Esophagus squamous epithelium (tissue), 5 donors: Measurements from ENCODE around the gene TMEM108. TPM values are rescaled to one million over a fixed set of nuclear protein-coding genes. Genes with fewer than 3 reads are reported as not detected.

Source experiments
- DNase-seq: peaks from one replicate; lab custom pipeline; 2025; lab: John Stamatoyannopoulos, UW
- H3K27ac ChIP-seq, 4 donors: fragments of 200-600 bp; sonication (generic); one replicate each; pipeline ENCODE4 v1.5.1; 2016 to 2019; ENCODE audit warnings: mild to moderate bottlenecking in 1 of 4
- H3K27me3 ChIP-seq, 4 donors: fragments of 200-600 bp; sonication (generic); 1 replicate in 3 of 4; 2 replicates in 1 of 4; pipeline versions ENCODE4 v1.5.1 to v1.6.0; 2017 to 2021; ENCODE audit warnings: antibody characterized with exemption in 1 of 4
- H3K36me3 ChIP-seq, 3 donors: fragments of 200-600 bp; sonication (generic); one replicate each; pipeline ENCODE4 v1.5.1; 2016 to 2019
- H3K4me1 ChIP-seq, 3 donors: fragments of 200-600 bp; sonication (generic); one replicate each; pipeline ENCODE4 v1.5.1; 2017 to 2019
- H3K4me3 ChIP-seq, 4 donors: fragments of 200-600 bp; sonication (generic); 1 replicate in 3 of 4; 2 replicates in 1 of 4; pipeline ENCODE4 v1.5.1; 2016 to 2019; ENCODE audit warnings: mild to moderate bottlenecking in 2 of 4, moderate library complexity in 1 of 4
- H3K9me3 ChIP-seq, 3 donors: fragments of 200-600 bp; sonication (generic); one replicate each; pipeline ENCODE4 v1.5.1; 2016 to 2019
- POLR2A ChIP-seq, 4 donors: fragments of 450-650 bp; IDR thresholded peaks; one replicate each; pipeline ENCODE4 v1.6.1; 2017; ENCODE audit warnings: antibody characterized with exemption in 4 of 4, mild to moderate bottlenecking in 4 of 4, moderate library complexity in 3 of 4
- WGBS, 2 donors: methylation state at CpG; one replicate each; pipeline ENCODE4 v1.1.5; 2018; 5-methylcytosine and 5-hydroxymethylcytosine counted together
- intact Hi-C: fragments of 100-400 bp; cut with DNase I; formaldehyde crosslinking; loops from one replicate; pipeline ENCODE4 v1.15.0; 2022
- total RNA-seq, 4 donors: library from RNA; depleted of rRNA; stranded (reverse); fragments of >200 nt; gene quantifications; one replicate each; pipeline ENCODE4 v1.1.0, GENCODE V29; 2016
- TF ChIP-seq, protein P1 (sequence below), 6 experiments: fragments of 450-650 bp in 4 of 6; fragments of 200-600 bp in 2 of 6; sonication (generic) in 2 of 6; IDR thresholded peaks; one replicate each; pipeline ENCODE4 v1.5.1; 2016 to 2019; ENCODE audit warnings: antibody characterized with exemption in 6 of 6, mild to moderate bottlenecking in 4 of 6, moderate library complexity in 4 of 6
- donor health status: DM: yes; HTN: yes; CAD: no.

Gene TMEM108
- total RNA-seq, 4 donors from 2014 or later: 0.12 to 3.4 (median 0.24) TPM

DNA sequence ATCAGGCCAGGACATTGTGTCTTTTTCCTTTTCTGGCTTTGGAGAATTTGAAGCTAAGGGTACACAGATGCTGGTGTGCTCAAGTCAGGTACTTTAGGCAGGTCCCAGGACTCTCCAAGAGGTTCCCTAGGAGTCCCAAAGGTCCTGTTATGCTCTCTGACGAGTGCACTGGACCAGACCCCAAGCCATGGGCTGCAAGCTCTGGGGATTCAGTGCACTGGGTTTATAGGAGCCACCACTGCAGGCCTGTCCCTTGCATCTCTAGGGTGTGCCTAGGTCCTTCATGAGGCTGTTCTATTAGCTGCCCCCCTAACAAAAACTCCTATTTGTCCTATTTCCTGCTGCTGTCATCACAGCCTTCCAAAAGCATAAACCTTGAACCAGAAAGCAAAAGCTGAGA, 329.8 kb downstream of the TMEM108 start:
- whole genome bisulfite sequencing, 2 donors: no CpG with 5 or more reads among the region's 1 CpG
- no peak overlapping the region for H3K27ac ChIP-seq

GRCh38 chr3:133368371-133369067, 330.3 kb downstream of the TMEM108 start:
- WGBS, 2 donors: 47 to 68% methylated on average over 4 of the region's 4 CpGs
- Histone ChIP-seq H3K4me1 (no peaks in the 10 kb centered on the region), H3K4me3 (no peak overlapping the region), H3K9me3 (no peaks in the 10 kb centered on the region), H3K36me3 (no peaks in the 10 kb centered on the region), H3K27me3 (no peaks in the 10 kb centered on the region), H3K27ac (no peak overlapping the region)
- no peak for DNase-seq
- intact Hi-C loops: no loop called here
- no peak for TF ChIP-seq POLR2A (IDR thresholded peaks at IDR 0.05)
- TF ChIP-seq, protein P1, sequence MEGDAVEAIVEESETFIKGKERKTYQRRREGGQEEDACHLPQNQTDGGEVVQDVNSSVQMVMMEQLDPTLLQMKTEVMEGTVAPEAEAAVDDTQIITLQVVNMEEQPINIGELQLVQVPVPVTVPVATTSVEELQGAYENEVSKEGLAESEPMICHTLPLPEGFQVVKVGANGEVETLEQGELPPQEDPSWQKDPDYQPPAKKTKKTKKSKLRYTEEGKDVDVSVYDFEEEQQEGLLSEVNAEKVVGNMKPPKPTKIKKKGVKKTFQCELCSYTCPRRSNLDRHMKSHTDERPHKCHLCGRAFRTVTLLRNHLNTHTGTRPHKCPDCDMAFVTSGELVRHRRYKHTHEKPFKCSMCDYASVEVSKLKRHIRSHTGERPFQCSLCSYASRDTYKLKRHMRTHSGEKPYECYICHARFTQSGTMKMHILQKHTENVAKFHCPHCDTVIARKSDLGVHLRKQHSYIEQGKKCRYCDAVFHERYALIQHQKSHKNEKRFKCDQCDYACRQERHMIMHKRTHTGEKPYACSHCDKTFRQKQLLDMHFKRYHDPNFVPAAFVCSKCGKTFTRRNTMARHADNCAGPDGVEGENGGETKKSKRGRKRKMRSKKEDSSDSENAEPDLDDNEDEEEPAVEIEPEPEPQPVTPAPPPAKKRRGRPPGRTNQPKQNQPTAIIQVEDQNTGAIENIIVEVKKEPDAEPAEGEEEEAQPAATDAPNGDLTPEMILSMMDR (IDR thresholded peaks at IDR 0.05): no peak

More for the DNA sequence above, 329.8 kb downstream of the TMEM108 start:
- Histone ChIP-seq H3K4me3 (no peak overlapping the region), H3K36me3 (no peaks in the 10 kb centered on the region), H3K9me3 (no peaks in the 10 kb centered on the region), H3K4me1 (no peaks in the 10 kb centered on the region), H3K27me3 (no peaks in the 10 kb centered on the region)
- intact Hi-C loops: no loop called here
- TF ChIP-seq, protein P1 (IDR thresholded peaks at IDR 0.05): no peak
- no peak for TF ChIP-seq POLR2A (IDR thresholded peaks at IDR 0.05)
- no peak for DNase-seq

DNA sequence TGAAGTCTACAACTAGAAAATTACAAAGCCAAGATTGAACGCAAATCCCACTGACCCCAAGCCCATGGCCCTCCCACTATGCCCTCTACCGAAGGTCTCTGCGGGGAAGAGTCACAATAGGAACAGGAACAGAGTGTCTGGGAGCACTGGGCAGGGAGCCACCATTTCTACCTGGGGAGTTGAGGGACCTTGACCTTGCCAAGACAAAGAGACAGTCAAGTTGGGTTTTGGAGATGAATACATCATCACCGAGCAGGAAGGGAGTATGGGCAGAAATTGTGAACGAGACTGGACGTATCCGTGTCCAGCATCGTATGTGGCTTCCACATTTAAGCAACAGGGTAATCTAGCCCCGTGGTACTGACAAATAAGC, 330.9 kb downstream of the TMEM108 start:
- WGBS, 2 donors: 80 to 84% methylated on average over 6 to 9 of the region's 9 CpGs
- intact Hi-C loops: no loop called here
- no peak overlapping the region for H3K4me3 ChIP-seq
- no peak for TF ChIP-seq POLR2A (IDR thresholded peaks at IDR 0.05)
- TF ChIP-seq, protein P1 (IDR thresholded peaks at IDR 0.05): no peak
- no peaks in the 10 kb centered on the region for H3K9me3 ChIP-seq
- no peak for DNase-seq
- H3K36me3 ChIP-seq: no peaks in the 10 kb centered on the region
- H3K4me1 ChIP-seq: no peaks in the 10 kb centered on the region
- H3K27ac ChIP-seq: no peak overlapping the region
- no peaks in the 10 kb centered on the region for H3K27me3 ChIP-seq

DNA sequence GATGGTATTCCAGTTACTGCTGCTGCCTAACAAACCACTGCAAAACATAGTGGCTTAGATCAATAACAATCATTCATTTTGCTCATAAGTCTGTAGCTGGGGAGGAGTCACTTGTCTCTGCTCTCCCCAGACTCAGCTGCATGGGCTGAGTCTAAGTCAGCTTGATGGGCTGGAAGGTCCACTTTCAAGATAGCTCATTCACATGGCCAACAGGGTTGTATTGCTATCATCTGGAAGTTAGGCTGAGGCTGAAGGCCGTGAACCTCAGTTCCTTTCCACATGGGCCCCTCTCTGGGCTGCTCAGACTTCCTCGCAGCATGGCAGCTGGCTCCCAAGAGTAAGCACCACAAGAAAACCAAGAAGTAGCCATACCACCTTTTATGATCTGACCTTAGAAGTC, 333.0 kb downstream of the TMEM108 start:
- Histone ChIP-seq H3K4me3 (no peak overlapping the region), H3K27me3 (no peaks in the 10 kb centered on the region), H3K4me1 (no peaks in the 10 kb centered on the region), H3K27ac (no peak overlapping the region), H3K36me3 (no peaks in the 10 kb centered on the region), H3K9me3 (no peaks in the 10 kb centered on the region)
- no peak for TF ChIP-seq POLR2A (IDR thresholded peaks at IDR 0.05)
- TF ChIP-seq, protein P1 (IDR thresholded peaks at IDR 0.05): no peak
- WGBS, 2 donors: 80% methylated on average over 1 of the region's 2 CpGs; no CpG with 5 or more reads in 1 of the 2 donors
- intact Hi-C loops: no loop called here
- no peak for DNase-seq

GRCh38 chr3:133371676-133372075, 333.5 kb downstream of the TMEM108 start:
- 94 to 95% methylated on average over 1 of the region's 1 CpG for WGBS, 2 donors
- no peaks in the 10 kb centered on the region for H3K9me3 ChIP-seq
- TF ChIP-seq, protein P1 (IDR thresholded peaks at IDR 0.05): no peak
- TF ChIP-seq POLR2A (IDR thresholded peaks at IDR 0.05): no peak

More at GRCh38 chr3:133371676-133372075, 333.5 kb downstream of the TMEM108 start:
- Histone ChIP-seq H3K4me1 (no peaks in the 10 kb centered on the region), H3K27ac (no peak overlapping the region), H3K36me3 (no peaks in the 10 kb centered on the region), H3K27me3 (no peaks in the 10 kb centered on the region), H3K4me3 (no peak overlapping the region)
- intact Hi-C loops: no loop called here
- no peak for DNase-seq
